KMS-11 (cell line): ENCODE measurements around the gene OR2T27.
"Not testable (repeated sequence)": the region's sequence is repeated elsewhere in the genome, so short reads cannot be mapped to it uniquely, and the experiment has no call there.

Experiments
- H2AFZ ChIP-seq: fragments of 200-600 bp; sonication (generic); 2 replicates; pipeline ENCODE4 v1.6.1; 2016; ENCODE audit warnings: antibody characterized with exemption, mixed run types, low read depth
- H3K27ac ChIP-seq: fragments of 200-600 bp; sonication (generic); 2 replicates; pipeline ENCODE4 v1.6.1; 2016; ENCODE audit warnings: mild to moderate bottlenecking, mixed run types
- H3K27me3 ChIP-seq: fragments of 200-600 bp; sonication (generic); 2 replicates; pipeline ENCODE4 v1.6.1; 2017; ENCODE audit warnings: mild to moderate bottlenecking, low read depth, mixed run types, moderate library complexity; ENCODE audit not compliant: insufficient read depth
- H3K36me3 ChIP-seq: fragments of 200-600 bp; sonication (generic); 2 replicates; pipeline ENCODE4 v1.6.1; 2017; ENCODE audit warnings: mild to moderate bottlenecking, mixed run types; ENCODE audit not compliant: insufficient read depth
- H3K4me1 ChIP-seq: fragments of 200-600 bp; sonication (generic); 2 replicates; pipeline ENCODE4 v1.6.1; 2016; ENCODE audit warnings: mild to moderate bottlenecking, low read depth, mixed run types; ENCODE audit not compliant: poor library complexity, severe bottlenecking
- H3K4me2 ChIP-seq: fragments of 200-600 bp; sonication (generic); 2 replicates; pipeline ENCODE4 v1.7.0; 2016; ENCODE audit warnings: mild to moderate bottlenecking, mixed run types
- H3K4me3 ChIP-seq: fragments of 200-600 bp; sonication (generic); IDR thresholded peaks from 2 replicates; pipeline ENCODE4 v1.6.1; 2017; ENCODE audit warnings: low read depth, low read length, mixed read lengths; ENCODE audit not compliant: insufficient read depth
- H3K79me2 ChIP-seq: fragments of 200-600 bp; sonication (generic); 2 replicates; pipeline ENCODE4 v1.6.1; 2016; ENCODE audit warnings: low read depth, mixed run types; ENCODE audit not compliant: insufficient read depth
- H3K9ac ChIP-seq: fragments of 200-600 bp; sonication (generic); 2 replicates; pipeline ENCODE4 v1.6.1; 2016; ENCODE audit warnings: mild to moderate bottlenecking, mixed run types
- H4K20me1 ChIP-seq: fragments of 200-600 bp; sonication (generic); 2 replicates; pipeline ENCODE4 v1.6.1; 2016; ENCODE audit warnings: mild to moderate bottlenecking, mixed run types; ENCODE audit not compliant: insufficient read depth
- CTCF ChIP-seq: fragments of 200-600 bp; sonication (generic); conservative IDR thresholded peaks from 2 replicates; pipeline ENCODE4 v1.6.1; 2017; ENCODE audit warnings: low read depth, mild to moderate bottlenecking, antibody characterized with exemption, low read length, moderate library complexity, mixed read lengths

Gene OR2T27

GRCh38 chr1:248636612-248637011 lies 18.7 kb downstream of the OR2T27 start:
- not testable (repeated sequence) for H3K27me3 ChIP-seq, H3K4me2 ChIP-seq, H3K4me3 ChIP-seq, H3K36me3 ChIP-seq, H4K20me1 ChIP-seq, H3K79me2 ChIP-seq, H2AFZ ChIP-seq, H3K4me1 ChIP-seq, H3K9ac ChIP-seq, H3K27ac ChIP-seq

- H3K36me3 ChIP-seq, H3K27ac ChIP-seq, H3K4me1 ChIP-seq, H3K79me2 ChIP-seq, H4K20me1 ChIP-seq, H3K4me2 ChIP-seq, H3K27me3 ChIP-seq, H2AFZ ChIP-seq, H3K4me3 ChIP-seq, H3K9ac ChIP-seq: not testable (repeated sequence)
Measured at GRCh38 chr1:248634991-248635390, 20.3 kb downstream of the OR2T27 start, which contains the start of gene OR2T11. Gene OR2T11 (minus strand): TSS chr1:248635091. CDS start chr1:248627128, 7,963 bp downstream.

GRCh38 chr1:248631354-248632008 lies 23.8 kb downstream of the OR2T27 start:
- Histone ChIP-seq H4K20me1 (no peaks in the 10 kb centered on the region), H2AFZ (no peak overlapping the region), H3K4me3 (no peak overlapping the region), H3K4me2 (no peak overlapping the region), H3K27me3 (no peaks in the 10 kb centered on the region), H3K79me2 (no peaks in the 10 kb centered on the region), H3K9ac (no peak overlapping the region), H3K27ac (no peak overlapping the region), H3K36me3 (no peaks in the 10 kb centered on the region), H3K4me1 (no peaks in the 10 kb centered on the region)
- no peak for TF ChIP-seq CTCF

GRCh38 chr1:248630551-248630950 lies 24.8 kb downstream of the OR2T27 start:
- H3K4me2 ChIP-seq: no peak overlapping the region
- H3K9ac ChIP-seq: no peak overlapping the region
- TF ChIP-seq CTCF: no peak
- no peaks in the 10 kb centered on the region for H3K4me1 ChIP-seq
- no peak overlapping the region for H3K27ac ChIP-seq
- no peaks in the 10 kb centered on the region for H3K27me3 ChIP-seq
- no peak overlapping the region for H3K4me3 ChIP-seq
- no peak overlapping the region for H2AFZ ChIP-seq
- no peaks in the 10 kb centered on the region for H3K79me2 ChIP-seq
- no peaks in the 10 kb centered on the region for H4K20me1 ChIP-seq
- no peaks in the 10 kb centered on the region for H3K36me3 ChIP-seq

GRCh38 chr1:248627971-248628844 lies 27.1 kb downstream of the OR2T27 start:
- TF ChIP-seq CTCF: no peak
- Histone ChIP-seq H3K36me3 (no peaks in the 10 kb centered on the region), H3K4me2 (no peak overlapping the region), H3K4me3 (no peak overlapping the region), H2AFZ (no peak overlapping the region), H4K20me1 (no peaks in the 10 kb centered on the region), H3K27ac (no peak overlapping the region), H3K79me2 (no peaks in the 10 kb centered on the region), H3K4me1 (no peaks in the 10 kb centered on the region), H3K27me3 (no peaks in the 10 kb centered on the region), H3K9ac (no peak overlapping the region)
